GM12892 (cell line): ENCODE measurements around the gene C11orf42.

Experiments
- POLR2A ChIP-seq: IDR thresholded peaks from 2 replicates; pipeline ENCODE4 v1.6.1; 2011; ENCODE audit warnings: low read depth, low read length, control low read depth
- POLR2AphosphoS5 ChIP-seq: IDR thresholded peaks from 2 replicates; pipeline ENCODE4 v1.6.1; 2011; ENCODE audit warnings: low read depth, low read length, control low read depth

- TF ChIP-seq POLR2AphosphoS5, result no peak
- no peak for TF ChIP-seq POLR2A
Measured at GRCh38 chr11:6216501-6216900, 11.1 kb downstream of the C11orf42 start.
